Lung (tissue), 12 donors: ENCODE results near the gene XPO4. TPM values are rescaled to one million over a fixed set of nuclear protein-coding genes. Genes with fewer than 3 reads are reported as not detected.

Source experiments
- ATAC-seq: fragments of 200-7000 bp; cut with Tn5 transposase; one replicate; pipeline ENCODE4 v1.9.1; 2020; ENCODE audit warnings: moderate number of reproducible peaks; ENCODE audit not compliant: insufficient read depth, low FRiP score
- DNase-seq, 3 donors: peaks; one replicate each; pipeline ENCODE4 v3.0.0-alpha.2; 2013 to 2017
- H3K27ac ChIP-seq, 2 donors: one replicate each; pipeline ENCODE4 v1.5.1; 2013; ENCODE audit warnings: mild to moderate bottlenecking in 2 of 2, moderate library complexity in 2 of 2, control low read depth in 1 of 2, inconsistent platforms in 1 of 2, low read depth in 1 of 2, low read length in 1 of 2
- H3K27me3 ChIP-seq, 3 donors: one replicate each; pipeline ENCODE4 v1.5.1; 2013; ENCODE audit warnings: low read length in 2 of 3; ENCODE audit not compliant: control insufficient read depth in 3 of 3, insufficient read depth in 3 of 3
- H3K36me3 ChIP-seq, 4 donors: one replicate each; pipeline ENCODE4 v1.5.1; 2013; ENCODE audit warnings: low read length in 4 of 4, mild to moderate bottlenecking in 1 of 4, moderate library complexity in 1 of 4; ENCODE audit not compliant: control insufficient read depth in 4 of 4, insufficient read depth in 4 of 4
- H3K4me1 ChIP-seq, 5 donors: one replicate each; pipeline ENCODE4 v1.5.1; 2013; ENCODE audit warnings: low read length in 5 of 5, mild to moderate bottlenecking in 2 of 5, moderate library complexity in 1 of 5; ENCODE audit not compliant: control insufficient read depth in 5 of 5, insufficient read depth in 5 of 5
- H3K4me3 ChIP-seq: one replicate; pipeline ENCODE4 v1.5.1; 2013; ENCODE audit warnings: mild to moderate bottlenecking, control low read depth, moderate library complexity
- H3K9ac ChIP-seq, 2 donors: one replicate each; pipeline ENCODE4 v1.5.1; 2013; ENCODE audit warnings: low read length in 2 of 2, control low read depth in 1 of 2; ENCODE audit not compliant: insufficient read depth in 1 of 2
- H3K9me3 ChIP-seq, 4 donors: one replicate each; pipeline ENCODE4 v1.5.1; 2013; ENCODE audit warnings: low read length in 3 of 4, mild to moderate bottlenecking in 1 of 4, moderate library complexity in 1 of 4; ENCODE audit not compliant: control insufficient read depth in 4 of 4, insufficient read depth in 3 of 4
- WGBS, 2 donors: extraction: QIAGEN DNeasy Blood & Tissue Kit; methylation state at CpG; one replicate each; pipeline ENCODE4 v1.1.7; 2013; 5-methylcytosine and 5-hydroxymethylcytosine counted together
- polyA plus RNA-seq, 2 donors: library from polyadenylated mRNA; stranded (reverse); fragments of 200-250 nt; gene quantifications; one replicate each; pipeline ENCODE4 v1.2.1, GENCODE V29; 2013
- total RNA-seq, 2 donors: library from RNA; depleted of rRNA in 1 of 2; stranded (reverse); fragments of >200 nt in 1 of 2; gene quantifications; one replicate each; pipeline ENCODE4 v1.2.1, GENCODE V29; 2014 to 2021
- TF ChIP-seq, protein P1 (sequence below): IDR thresholded peaks from 2 replicates; pipeline ENCODE4 v1.5.1; 2012; ENCODE audit warnings: mild to moderate bottlenecking; ENCODE audit errors: control extremely low read depth, extremely low read depth
- donor health status: control.
- donor health status: control.
- donor health status: Bipolar disorder and iron deficiency.
- donor health status: healthy.
- donor health status: DM: yes; HTN: yes; CAD: no.

Gene XPO4
- total and polyA plus RNA-seq, 4 donors, result 3.1 to 25.5 (median 9.9) TPM

DNA sequence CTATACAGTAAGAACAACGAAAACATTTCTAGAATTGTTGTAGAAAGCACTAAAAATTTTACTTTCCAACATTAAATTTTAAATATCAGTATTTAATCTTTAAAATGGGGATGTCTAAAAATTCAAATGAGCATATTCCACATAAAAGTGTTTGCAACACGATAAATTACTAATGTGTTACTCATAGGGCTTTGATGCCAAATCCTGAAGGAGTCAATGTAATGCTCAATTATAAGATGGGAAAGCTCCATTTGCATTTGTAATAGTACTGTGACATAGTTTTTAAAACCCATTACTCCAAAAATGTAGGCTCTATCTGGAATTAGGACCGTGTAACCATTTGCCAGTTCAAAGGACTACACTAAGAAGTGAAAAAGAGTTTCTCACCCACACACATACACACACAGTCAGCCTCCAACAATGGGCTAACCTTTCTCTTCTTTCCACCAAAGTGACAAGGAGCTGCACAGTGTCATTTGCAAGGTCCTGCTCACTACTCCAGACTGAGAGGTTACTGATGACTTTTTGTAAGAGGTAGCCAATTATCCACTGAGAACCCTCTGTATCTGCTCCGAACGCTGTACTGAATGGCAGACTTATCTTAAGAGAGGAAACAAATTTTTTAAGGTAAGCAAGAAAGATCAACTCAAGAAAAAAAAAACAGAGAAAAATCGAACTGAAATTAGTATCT, 102.7 kb downstream of the XPO4 start:
- Histone ChIP-seq H3K9ac (no peak overlapping the region), H3K4me1 (peaks cover 0 to 7% (median 0%) of the 10 kb centered on the region in 5 donors), H3K9me3 (no peaks in the 10 kb centered on the region), H3K27me3 (no peaks in the 10 kb centered on the region), H3K27ac (no peak overlapping the region), H3K36me3 (peaks cover 7 to 24% (median 18%) of the 10 kb centered on the region in 4 donors), H3K4me3 (no peak overlapping the region)
- TF ChIP-seq, protein P1, sequence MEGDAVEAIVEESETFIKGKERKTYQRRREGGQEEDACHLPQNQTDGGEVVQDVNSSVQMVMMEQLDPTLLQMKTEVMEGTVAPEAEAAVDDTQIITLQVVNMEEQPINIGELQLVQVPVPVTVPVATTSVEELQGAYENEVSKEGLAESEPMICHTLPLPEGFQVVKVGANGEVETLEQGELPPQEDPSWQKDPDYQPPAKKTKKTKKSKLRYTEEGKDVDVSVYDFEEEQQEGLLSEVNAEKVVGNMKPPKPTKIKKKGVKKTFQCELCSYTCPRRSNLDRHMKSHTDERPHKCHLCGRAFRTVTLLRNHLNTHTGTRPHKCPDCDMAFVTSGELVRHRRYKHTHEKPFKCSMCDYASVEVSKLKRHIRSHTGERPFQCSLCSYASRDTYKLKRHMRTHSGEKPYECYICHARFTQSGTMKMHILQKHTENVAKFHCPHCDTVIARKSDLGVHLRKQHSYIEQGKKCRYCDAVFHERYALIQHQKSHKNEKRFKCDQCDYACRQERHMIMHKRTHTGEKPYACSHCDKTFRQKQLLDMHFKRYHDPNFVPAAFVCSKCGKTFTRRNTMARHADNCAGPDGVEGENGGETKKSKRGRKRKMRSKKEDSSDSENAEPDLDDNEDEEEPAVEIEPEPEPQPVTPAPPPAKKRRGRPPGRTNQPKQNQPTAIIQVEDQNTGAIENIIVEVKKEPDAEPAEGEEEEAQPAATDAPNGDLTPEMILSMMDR, result no peak
- WGBS, 2 donors, result 88% methylated on average over 6 of the region's 6 CpGs
- DNase-seq, result no peak
- ATAC-seq, result no peak

DNA sequence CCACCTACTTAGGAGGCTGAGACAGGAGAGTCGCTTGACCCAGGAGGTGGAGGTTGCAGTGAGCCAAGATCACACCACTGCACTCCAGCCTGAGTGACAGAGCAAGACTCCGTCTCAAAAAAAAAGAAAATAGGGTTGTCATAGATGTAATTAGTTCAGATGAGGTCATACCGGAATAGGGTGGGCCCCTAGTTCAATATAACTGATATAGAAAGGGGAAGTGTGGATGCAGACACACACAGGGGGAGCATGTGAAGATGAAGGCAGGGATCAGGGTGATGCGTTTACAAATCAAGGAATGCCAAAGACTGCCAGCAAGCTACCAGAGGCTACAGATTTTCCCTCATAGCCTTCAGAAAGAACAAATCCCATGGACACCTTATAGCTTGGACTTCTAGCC, 104.5 kb downstream of the XPO4 start:
- TF ChIP-seq, protein P1, result no peak
- Histone ChIP-seq H3K36me3 (peaks cover 10 to 32% (median 23%) of the 10 kb centered on the region in 4 donors), H3K27ac (no peak overlapping the region), H3K4me3 (no peak overlapping the region), H3K9ac (no peak overlapping the region), H3K9me3 (no peaks in the 10 kb centered on the region), H3K4me1 (peaks cover 0 to 7% (median 0%) of the 10 kb centered on the region in 5 donors), H3K27me3 (no peaks in the 10 kb centered on the region)
- DNase-seq, result no peak
- ATAC-seq, result no peak
- 75 to 83% methylated on average over 4 of the region's 4 CpGs for WGBS, 2 donors

DNA sequence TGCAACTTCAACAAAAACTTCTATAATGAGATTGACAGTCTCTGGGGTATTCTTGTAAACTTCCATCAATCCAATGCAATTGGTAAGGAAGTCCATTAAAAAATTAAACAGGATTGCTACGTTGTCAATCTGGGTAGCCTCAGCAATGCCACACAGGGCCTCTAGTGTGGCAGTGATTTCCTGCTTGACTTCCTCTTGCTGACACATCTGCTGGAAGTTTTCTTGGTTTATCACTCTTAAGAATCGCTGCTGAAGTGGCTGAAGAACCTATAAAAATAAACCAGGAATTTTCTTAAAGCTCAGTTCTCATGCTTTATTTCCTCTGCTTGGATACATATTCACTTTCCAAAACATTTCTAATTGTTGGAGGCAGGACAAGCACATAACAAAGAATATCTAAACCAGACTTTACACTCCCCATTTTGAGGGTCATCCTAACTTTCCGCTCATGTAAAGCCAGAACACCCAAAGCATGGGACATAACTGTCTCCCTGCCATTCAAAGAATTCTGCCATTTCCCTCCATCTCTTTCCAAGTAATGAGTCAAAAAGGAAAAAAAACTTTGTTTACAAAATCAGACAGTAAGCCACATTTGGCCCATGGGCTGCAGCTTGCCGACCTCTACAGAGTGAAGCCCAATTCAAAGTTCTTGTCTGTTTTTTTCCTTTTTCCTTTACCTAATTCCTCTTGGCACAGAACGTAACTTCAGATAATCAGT, 105.6 kb downstream of the XPO4 start:
- H3K27ac ChIP-seq, result no peak overlapping the region
- H3K9ac ChIP-seq, result no peak overlapping the region
- ATAC-seq, result no peak
- no peaks in the 10 kb centered on the region for H3K9me3 ChIP-seq
- TF ChIP-seq, protein P1, result no peak
- H3K36me3 ChIP-seq, result peaks cover 10 to 32% (median 23%) of the 10 kb centered on the region in 4 donors
- WGBS, 2 donors, result 53 to 55% methylated on average over 5 of the region's 5 CpGs
- peaks cover 0 to 7% (median 0%) of the 10 kb centered on the region in 5 donors for H3K4me1 ChIP-seq
- H3K4me3 ChIP-seq, result no peak overlapping the region
- no peaks in the 10 kb centered on the region for H3K27me3 ChIP-seq
- no peak for DNase-seq
